ENCODE measurements around the gene IFRD2. TPM values are rescaled to one million over a fixed set of nuclear protein-coding genes. Genes with fewer than 3 reads are reported as not detected.

The IFRD2 gene
- total RNA-seq, 2 donors from 2014 or later, result 56.6 to 70.9 TPM

GRCh38 chr3:50241163-50241562, 51.1 kb downstream of the IFRD2 start:
- peak overlapping the region; percentile 59 for H3K9ac ChIP-seq (ENCODE audit: extremely low read depth, low read length, poor library complexity, severe bottlenecking)
- Mint-ChIP-seq H3K27me3 (ENCODE audit: insufficient read depth) (no peaks in the 10 kb centered on the region), H3K9me3 (no peaks in the 10 kb centered on the region), H3K4me1 (peaks cover 57% of the 10 kb centered on the region), H3K36me3 (ENCODE audit: low read depth) (peaks cover 16% of the 10 kb centered on the region), H3K4me3 (peak overlapping the region; percentile 56), H3K27ac (peak overlapping the region; percentile 97)
- WGBS, 2 experiments (ENCODE audit: insufficient coverage in 1 of 2, insufficient read length in 1 of 2), result 0 to 2% methylated on average over 1 to 4 of the region's 4 CpGs
- H3K27ac ChIP-seq (ENCODE audit: low read depth, low read length), result peak overlapping the region; percentile 97
- DNase-seq, result peak; percentile 98
- H3K4me3 ChIP-seq (ENCODE audit: low read length), result peak overlapping the region; percentile 69
- H3K27me3 ChIP-seq (ENCODE audit: control insufficient read depth, insufficient read depth, low read length, poor library complexity, severe bottlenecking), result no peaks in the 10 kb centered on the region
- TF ChIP-seq CTCF (conservative IDR thresholded peaks at IDR 0.05), result no peak
- peaks cover 18% of the 10 kb centered on the region for H3K36me3 ChIP-seq (ENCODE audit: control insufficient read depth, insufficient read depth, low read length)
- H3K9me3 ChIP-seq (ENCODE audit: control insufficient read depth, low read length), result no peaks in the 10 kb centered on the region
- H3K4me1 ChIP-seq (ENCODE audit: control insufficient read depth, insufficient read depth, low read length), result peaks cover 42% of the 10 kb centered on the region

- Histone ChIP-seq H3K27me3 (ENCODE audit: control insufficient read depth, insufficient read depth, low read length, poor library complexity, severe bottlenecking) (no peaks in the 10 kb centered on the region), H3K4me1 (ENCODE audit: control insufficient read depth, insufficient read depth, low read length) (peaks cover 42% of the 10 kb centered on the region), H3K4me3 (ENCODE audit: low read length) (no peak overlapping the region), H3K9ac (ENCODE audit: extremely low read depth, low read length, poor library complexity, severe bottlenecking) (no peak overlapping the region), H3K36me3 (ENCODE audit: control insufficient read depth, insufficient read depth, low read length) (peaks cover 18% of the 10 kb centered on the region), H3K9me3 (ENCODE audit: control insufficient read depth, low read length) (no peaks in the 10 kb centered on the region), H3K27ac (ENCODE audit: low read depth, low read length) (peak overlapping the region; percentile 12)
- Mint-ChIP-seq H3K9me3 (no peaks in the 10 kb centered on the region), H3K36me3 (ENCODE audit: low read depth) (peaks cover 14% of the 10 kb centered on the region), H3K27me3 (ENCODE audit: insufficient read depth) (no peaks in the 10 kb centered on the region), H3K4me1 (peaks cover 50% of the 10 kb centered on the region), H3K4me3 (peak overlapping the region; percentile 96), H3K27ac (peak overlapping the region; percentile 95)
- WGBS, 2 experiments (ENCODE audit: insufficient coverage in 1 of 2, insufficient read length in 1 of 2), result 71 to 80% methylated on average over 4 of the region's 4 CpGs
- no peak for TF ChIP-seq CTCF (conservative IDR thresholded peaks at IDR 0.05)
- DNase-seq, result peak; percentile 74
Observed at GRCh38 chr3:50239649-50240048, 52.6 kb downstream of the IFRD2 start.

- Histone ChIP-seq H3K27me3 (ENCODE audit: control insufficient read depth, insufficient read depth, low read length, poor library complexity, severe bottlenecking) (no peaks in the 10 kb centered on the region), H3K9me3 (ENCODE audit: control insufficient read depth, low read length) (no peaks in the 10 kb centered on the region), H3K9ac (ENCODE audit: extremely low read depth, low read length, poor library complexity, severe bottlenecking) (no peak overlapping the region), H3K36me3 (ENCODE audit: control insufficient read depth, insufficient read depth, low read length) (peaks cover 11% of the 10 kb centered on the region), H3K27ac (ENCODE audit: low read depth, low read length) (peak overlapping the region; percentile 30), H3K4me1 (ENCODE audit: control insufficient read depth, insufficient read depth, low read length) (peaks cover 42% of the 10 kb centered on the region), H3K4me3 (ENCODE audit: low read length) (peak overlapping the region; percentile 94)
- no peaks in the 10 kb centered on the region for H3K27me3 Mint-ChIP-seq (ENCODE audit: insufficient read depth)
- no peaks in the 10 kb centered on the region for H3K9me3 Mint-ChIP-seq
- peak overlapping the region; percentile 95 for H3K27ac Mint-ChIP-seq
- peaks cover 51% of the 10 kb centered on the region for H3K4me1 Mint-ChIP-seq
- no peak for DNase-seq
- H3K4me3 Mint-ChIP-seq, result peak overlapping the region; percentile 96
- WGBS, 2 experiments (ENCODE audit: insufficient coverage in 1 of 2, insufficient read length in 1 of 2), result 95 to 98% methylated on average over 7 of the region's 7 CpGs
- TF ChIP-seq CTCF (conservative IDR thresholded peaks at IDR 0.05), result peak; percentile 40
- peaks cover 7% of the 10 kb centered on the region for H3K36me3 Mint-ChIP-seq (ENCODE audit: low read depth)
Observed at GRCh38 chr3:50238549-50239026, 53.6 kb downstream of the IFRD2 start.
